H9 (cell line): ENCODE data around the gene PHACTR1. TPM values are rescaled to one million over a fixed set of nuclear protein-coding genes. Genes with fewer than 3 reads are reported as not detected.

ENCODE experiments used
- DNase-seq: peaks from one replicate; pipeline ENCODE4 v3.0.0-alpha.2; 2017
- H2AFZ ChIP-seq: one replicate; pipeline ENCODE4 v1.6.1; 2013; ENCODE audit warnings: mild to moderate bottlenecking, low read length, control low read depth, moderate library complexity
- H2AK5ac ChIP-seq: 2 replicates; pipeline ENCODE4 v1.6.1; 2013; ENCODE audit warnings: low read length, control low read depth, mixed read lengths; ENCODE audit not compliant: insufficient read length
- H2BK120ac ChIP-seq: one replicate; pipeline ENCODE4 v1.6.1; 2013; ENCODE audit warnings: low read depth, mild to moderate bottlenecking, low read length, control low read depth, inconsistent platforms; ENCODE audit not compliant: poor library complexity, severe bottlenecking
- H2BK12ac ChIP-seq: 2 replicates; pipeline ENCODE4 v1.6.1; 2013; ENCODE audit warnings: low read length, control low read depth, mixed read lengths, low read depth; ENCODE audit not compliant: insufficient read length
- H2BK15ac ChIP-seq: 2 replicates; pipeline ENCODE4 v1.6.1; 2013; ENCODE audit warnings: low read depth, low read length, control low read depth
- H2BK20ac ChIP-seq: one replicate; pipeline ENCODE4 v1.6.1; 2013; ENCODE audit warnings: low read depth, mild to moderate bottlenecking, low read length, control low read depth, inconsistent platforms; ENCODE audit not compliant: poor library complexity, severe bottlenecking
- H2BK5ac ChIP-seq: 2 replicates; pipeline ENCODE4 v1.6.1; 2013; ENCODE audit warnings: low read length, control low read depth, mixed read lengths; ENCODE audit not compliant: insufficient read length
- H3K14ac ChIP-seq: 2 replicates; pipeline ENCODE4 v1.6.1; 2013; ENCODE audit warnings: low read length, control low read depth; ENCODE audit not compliant: insufficient read depth
- H3K18ac ChIP-seq: 2 replicates; pipeline ENCODE4 v1.6.1; 2013; ENCODE audit warnings: low read depth, mild to moderate bottlenecking, mixed read lengths, low read length, control low read depth; ENCODE audit not compliant: insufficient read length
- H3K23ac ChIP-seq: 2 replicates; pipeline ENCODE4 v1.6.1; 2013; ENCODE audit warnings: low read length, control low read depth, mixed read lengths, low read depth; ENCODE audit not compliant: insufficient read length
- H3K23me2 ChIP-seq: 2 replicates; pipeline ENCODE4 v1.6.1; 2013; ENCODE audit warnings: low read depth, mild to moderate bottlenecking, mixed read lengths, low read length, control low read depth; ENCODE audit not compliant: insufficient read length, poor library complexity, severe bottlenecking
- H3K27ac ChIP-seq: 2 replicates; pipeline ENCODE4 v1.5.1; 2013; ENCODE audit warnings: low read length, control low read depth, mixed read lengths, low read depth; ENCODE audit not compliant: insufficient read length
- H3K27me3 ChIP-seq: 2 replicates; pipeline ENCODE4 v1.6.1; 2013; ENCODE audit warnings: low read length, control low read depth, inconsistent platforms; ENCODE audit not compliant: insufficient read depth
- H3K4ac ChIP-seq: 2 replicates; pipeline ENCODE4 v1.6.1; 2013; ENCODE audit warnings: low read depth, mild to moderate bottlenecking, control low read depth, inconsistent platforms, low read length, moderate library complexity
- H3K4me1 ChIP-seq: 2 replicates; pipeline ENCODE4 v1.6.1; 2013; ENCODE audit warnings: low read length, control low read depth, inconsistent platforms; ENCODE audit not compliant: insufficient read depth
- H3K4me2 ChIP-seq: 2 replicates; pipeline ENCODE4 v1.6.1; 2013; ENCODE audit warnings: low read length, control low read depth, mixed read lengths; ENCODE audit not compliant: insufficient read length, insufficient read depth
- H3K56ac ChIP-seq: 2 replicates; pipeline ENCODE4 v1.6.1; 2013; ENCODE audit warnings: low read depth, mild to moderate bottlenecking, mixed read lengths, low read length, control low read depth; ENCODE audit not compliant: insufficient read length
- H3K79me1 ChIP-seq: 2 replicates; pipeline ENCODE4 v1.6.1; 2013; ENCODE audit warnings: low read depth, mild to moderate bottlenecking, moderate library complexity, low read length, control low read depth, inconsistent platforms; ENCODE audit not compliant: insufficient read depth, poor library complexity, severe bottlenecking
- H3K79me2 ChIP-seq: 2 replicates; pipeline ENCODE4 v1.6.1; 2013; ENCODE audit warnings: low read length, control low read depth, inconsistent platforms; ENCODE audit not compliant: insufficient read depth
- H3K9ac ChIP-seq: 2 replicates; pipeline ENCODE4 v1.6.1; 2013; ENCODE audit warnings: low read length, control low read depth, mixed read lengths; ENCODE audit not compliant: insufficient read length; ENCODE audit errors: extremely low read depth
- H3K9me3 ChIP-seq: one replicate; pipeline ENCODE4 v1.6.1; 2013; ENCODE audit warnings: low read depth, low read length, inconsistent platforms; ENCODE audit not compliant: control insufficient read depth
- H3T11ph ChIP-seq: one replicate; pipeline ENCODE4 v1.6.1; 2013; ENCODE audit warnings: mild to moderate bottlenecking, low read length, control low read depth, inconsistent platforms
- H4K20me1 ChIP-seq: one replicate; pipeline ENCODE4 v1.6.1; 2013; ENCODE audit not compliant: control insufficient read depth, insufficient read length, insufficient read depth
- H4K5ac ChIP-seq: 2 replicates; pipeline ENCODE4 v1.6.1; 2013; ENCODE audit warnings: low read depth, mild to moderate bottlenecking, mixed read lengths, low read length, control low read depth; ENCODE audit not compliant: insufficient read length
- H4K8ac ChIP-seq: replicated peaks from 2 replicates; pipeline ENCODE4 v1.6.1; 2013; ENCODE audit warnings: low read length, control low read depth, mixed read lengths, low read depth; ENCODE audit not compliant: insufficient read length
- H4K91ac ChIP-seq: 2 replicates; pipeline ENCODE4 v1.6.1; 2013; ENCODE audit warnings: low read depth, mild to moderate bottlenecking, moderate library complexity, mixed read lengths, low read length, control low read depth; ENCODE audit not compliant: insufficient read length
- H3K27ac Mint-ChIP-seq, 3 experiments: 2 replicates in 2 of 3; 3 replicates in 1 of 3; pipeline ENCODE4 v1.8.0; 2020 to 2021; ENCODE audit warnings: mixed read lengths in 3 of 3, mild to moderate bottlenecking in 1 of 3, moderate library complexity in 1 of 3
- H3K27me3 Mint-ChIP-seq: 2 replicates; pipeline ENCODE4 v1.8.0; 2021; ENCODE audit warnings: low read depth, mild to moderate bottlenecking, moderate library complexity, mixed read lengths
- H3K36me3 Mint-ChIP-seq, 3 experiments: 2 replicates in 2 of 3; 3 replicates in 1 of 3; pipeline ENCODE4 v1.8.0; 2020 to 2021; ENCODE audit warnings: low read depth in 3 of 3, mixed read lengths in 3 of 3; ENCODE audit not compliant: insufficient read depth in 1 of 3
- H3K4me1 Mint-ChIP-seq, 2 experiments: 2 replicates each; pipeline ENCODE4 v1.8.0; 2020; ENCODE audit warnings: mixed read lengths in 2 of 2
- H3K4me3 Mint-ChIP-seq, 2 experiments: 2 replicates in 1 of 2; 3 replicates in 1 of 2; pipeline ENCODE4 v1.8.0; 2020 to 2021; ENCODE audit warnings: mild to moderate bottlenecking in 2 of 2, mixed read lengths in 2 of 2, moderate library complexity in 1 of 2
- H3K9me3 Mint-ChIP-seq, 2 experiments: 2 replicates in 1 of 2; 3 replicates in 1 of 2; pipeline ENCODE4 v1.8.0; 2020; ENCODE audit warnings: mild to moderate bottlenecking in 2 of 2, mixed read lengths in 2 of 2, moderate library complexity in 1 of 2
- CTCF ChIP-seq: fragments of 200-600 bp; sonication (generic); conservative IDR thresholded peaks from 3 replicates; pipeline ENCODE4 v1.8.0; 2021; ENCODE audit warnings: antibody characterized with exemption, mild to moderate bottlenecking
- WGBS: extraction: QIAGEN DNeasy Blood & Tissue Kit; methylation state at CpG from one replicate; pipeline ENCODE4 v1.1.7; 2013; ENCODE audit warnings: missing lambda C conversion rate, low lambda C conversion rate, mixed read lengths; ENCODE audit not compliant: insufficient read length; ENCODE audit errors: extremely low coverage; 5-methylcytosine and 5-hydroxymethylcytosine counted together
- total RNA-seq: library from RNA; stranded (reverse); gene quantifications from 2 replicates; pipeline ENCODE4 v1.2.1, GENCODE V29; 2021

Gene PHACTR1
- total RNA-seq, 1 experiment from 2014 or later: 15.9 TPM

- Histone ChIP-seq H3K14ac (no peak overlapping the region), H4K20me1 (no peaks in the 10 kb centered on the region), H3K18ac (no peak overlapping the region), H2BK5ac (no peak overlapping the region), H2BK12ac (no peak overlapping the region), H3K23ac (no peak overlapping the region), H3K56ac (no peak overlapping the region), H3K4me2 (peak overlapping the region; percentile 71), H3K27me3 (peaks cover 43% of the 10 kb centered on the region), H3K27ac (no peak overlapping the region), H3K4ac (no peak overlapping the region), H3K79me1 (no peaks in the 10 kb centered on the region), H3K9me3 (no peaks in the 10 kb centered on the region), H2AK5ac (no peak overlapping the region), H3T11ph (no peak overlapping the region), H3K23me2 (peaks cover 13% of the 10 kb centered on the region), H4K8ac (no peak overlapping the region), H2BK15ac (no peak overlapping the region), H2BK120ac (no peak overlapping the region), H2BK20ac (no peak overlapping the region), H4K5ac (no peak overlapping the region), H2AFZ (no peak overlapping the region), H4K91ac (no peak overlapping the region), H3K4me1 (peaks cover 8% of the 10 kb centered on the region; the same call in 1 of the 2 replicates), H3K9ac (no peak overlapping the region), H3K79me2 (no peaks in the 10 kb centered on the region)
- peaks cover 92% of the 10 kb centered on the region for H3K27me3 Mint-ChIP-seq
- no peaks in the 10 kb centered on the region for H3K36me3 Mint-ChIP-seq
- no peaks in the 10 kb centered on the region; a peak in 1 of 5 replicates for H3K9me3 Mint-ChIP-seq
- peaks cover 35 to 40% of the 10 kb centered on the region in 2 experiments for H3K4me1 Mint-ChIP-seq
- H3K27ac Mint-ChIP-seq: no peak overlapping the region
- no peak for TF ChIP-seq CTCF
- DNase-seq: peak; percentile 52
- no CpG with 5 or more reads among the region's 24 CpGs for whole genome bisulfite sequencing
- peak overlapping the region; percentile 50 to 81 for H3K4me3 Mint-ChIP-seq
Observed at GRCh38 chr6:12957321-12958051, 240.9 kb downstream of the PHACTR1 start.
